GM12875 (cell line): ENCODE results near the gene SLC41A1.
"Not testable (repeated sequence)": the region's sequence is repeated elsewhere in the genome, so short reads cannot be mapped to it uniquely, and the experiment has no call there.

Source experiments
- H3K4me3 ChIP-seq: one replicate; pipeline ENCODE4 v1.5.1; 2011; ENCODE audit warnings: low read depth, low read length, control low read depth
- TF ChIP-seq, protein P1 (sequence below): IDR thresholded peaks from 2 replicates; pipeline ENCODE4 v1.5.1; 2011; ENCODE audit warnings: low read depth, mild to moderate bottlenecking, control low read depth, inconsistent platforms, low read length, moderate library complexity, borderline replicate concordance; ENCODE audit not compliant: insufficient read depth

SLC41A1 gene

GRCh38 chr1:205812878-205813754 is at the start of gene SLC41A1:
Gene SLC41A1, minus strand, starts transcription at chr1:205813198. Its CDS starts 2,757 bp downstream, at chr1:205810441.
- peak within 1 kb of the TSS; percentile 36 for H3K4me3 ChIP-seq
- TF ChIP-seq, protein P1, sequence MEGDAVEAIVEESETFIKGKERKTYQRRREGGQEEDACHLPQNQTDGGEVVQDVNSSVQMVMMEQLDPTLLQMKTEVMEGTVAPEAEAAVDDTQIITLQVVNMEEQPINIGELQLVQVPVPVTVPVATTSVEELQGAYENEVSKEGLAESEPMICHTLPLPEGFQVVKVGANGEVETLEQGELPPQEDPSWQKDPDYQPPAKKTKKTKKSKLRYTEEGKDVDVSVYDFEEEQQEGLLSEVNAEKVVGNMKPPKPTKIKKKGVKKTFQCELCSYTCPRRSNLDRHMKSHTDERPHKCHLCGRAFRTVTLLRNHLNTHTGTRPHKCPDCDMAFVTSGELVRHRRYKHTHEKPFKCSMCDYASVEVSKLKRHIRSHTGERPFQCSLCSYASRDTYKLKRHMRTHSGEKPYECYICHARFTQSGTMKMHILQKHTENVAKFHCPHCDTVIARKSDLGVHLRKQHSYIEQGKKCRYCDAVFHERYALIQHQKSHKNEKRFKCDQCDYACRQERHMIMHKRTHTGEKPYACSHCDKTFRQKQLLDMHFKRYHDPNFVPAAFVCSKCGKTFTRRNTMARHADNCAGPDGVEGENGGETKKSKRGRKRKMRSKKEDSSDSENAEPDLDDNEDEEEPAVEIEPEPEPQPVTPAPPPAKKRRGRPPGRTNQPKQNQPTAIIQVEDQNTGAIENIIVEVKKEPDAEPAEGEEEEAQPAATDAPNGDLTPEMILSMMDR = no peak

DNA sequence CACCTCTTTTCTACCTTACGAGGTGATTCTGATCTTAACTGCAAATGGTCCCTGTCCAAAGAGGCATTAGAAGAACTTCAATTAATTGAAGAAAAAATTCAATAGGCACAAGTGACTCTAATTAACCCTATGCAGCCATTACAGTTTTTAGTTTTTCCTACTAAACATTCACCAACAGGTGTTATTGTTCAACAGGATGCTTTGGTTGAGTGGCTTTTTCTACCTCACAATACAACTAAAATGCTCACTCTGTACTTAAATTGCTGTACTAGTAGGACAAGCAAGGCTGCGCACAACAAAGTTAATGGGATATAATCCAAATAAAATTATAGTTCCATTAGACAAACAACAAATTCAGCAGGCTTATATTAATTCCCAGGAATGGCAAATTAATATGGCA is 48.5 kb upstream of the SLC41A1 start:
- no peak overlapping the region for H3K4me3 ChIP-seq
- TF ChIP-seq, protein P1 = no peak

- TF ChIP-seq, protein P1 = no peak
Observed at GRCh38 chr1:205858141-205858961, 45.4 kb upstream of the SLC41A1 start.

DNA sequence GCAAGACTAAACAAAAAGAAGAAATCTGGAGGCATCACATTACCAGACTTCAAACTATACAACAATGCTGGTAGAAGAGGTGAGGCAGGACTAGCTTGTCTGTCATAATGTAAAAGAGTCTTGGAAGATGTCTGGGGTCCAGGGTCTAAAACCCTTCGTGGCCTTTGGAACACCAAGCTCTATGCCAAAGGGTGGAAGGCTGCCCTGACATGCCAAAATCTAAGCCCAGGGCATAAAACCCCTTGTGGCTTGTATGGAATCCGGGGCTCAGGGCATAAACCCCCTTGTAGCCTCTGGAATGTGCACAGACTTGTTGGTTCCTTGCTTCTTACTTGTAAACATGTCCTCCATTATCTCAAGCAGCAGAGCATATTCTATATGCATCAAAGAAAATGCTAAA is 44.5 kb upstream of the SLC41A1 start:
- not testable (repeated sequence) for H3K4me3 ChIP-seq

More at GRCh38 chr1:205858141-205858961, 45.4 kb upstream of the SLC41A1 start:
- H3K4me3 ChIP-seq = no peak overlapping the region

DNA sequence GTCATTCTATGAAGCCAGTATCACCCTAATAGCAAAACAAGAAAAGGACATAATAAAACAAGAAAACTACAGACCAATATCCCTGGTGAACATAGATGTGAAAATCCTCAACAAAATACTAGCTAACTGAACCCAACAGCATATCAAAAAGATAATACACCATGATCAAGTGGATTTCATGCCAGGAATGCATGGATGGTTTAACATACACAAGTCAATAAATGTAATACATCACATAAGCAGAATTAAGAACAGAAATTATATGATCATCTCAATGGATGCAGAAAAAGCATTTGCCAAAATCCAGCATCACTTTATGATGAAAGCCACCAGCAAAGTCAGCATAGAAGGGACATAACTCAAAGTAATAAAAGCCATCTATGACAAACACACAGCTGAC is 43.4 kb upstream of the SLC41A1 start:
- H3K4me3 ChIP-seq = no peak overlapping the region
- TF ChIP-seq, protein P1 = no peak

GRCh38 chr1:205852969-205853368 is 40.0 kb upstream of the SLC41A1 start:
- H3K4me3 ChIP-seq = no peak overlapping the region
- TF ChIP-seq, protein P1 = no peak

DNA sequence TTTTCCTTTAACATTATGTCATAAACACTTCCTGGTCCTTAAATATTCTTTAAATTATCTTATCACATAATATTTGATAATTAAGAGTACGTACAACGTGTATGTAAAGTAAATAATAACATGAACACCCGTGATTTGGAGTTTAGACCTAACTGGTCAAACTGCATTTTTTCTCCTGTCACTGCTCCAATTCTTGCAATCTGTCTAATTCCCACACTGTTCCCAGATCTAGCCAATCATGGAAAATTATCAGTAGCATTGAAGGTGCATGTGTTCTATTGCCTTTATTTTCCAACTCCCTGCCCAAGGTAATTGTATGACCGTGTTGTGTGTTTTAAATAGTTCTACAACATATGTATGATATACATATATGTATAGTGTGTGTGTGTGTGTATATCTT is 39.0 kb upstream of the SLC41A1 start:
- TF ChIP-seq, protein P1 = no peak
- H3K4me3 ChIP-seq = no peak overlapping the region
